ENCODE results near the gene EEF1G. TPM values are rescaled to one million over a fixed set of nuclear protein-coding genes. Genes with fewer than 3 reads are reported as not detected.
A peak's percentile ranks its signal among the peaks of the same experiment; 100 is the strongest.
"Not testable (repeated sequence)": the region's sequence is repeated elsewhere in the genome, so short reads cannot be mapped to it uniquely, and the experiment has no call there.

Gene EEF1G
- total RNA-seq, result 100 to 1,000 TPM; 706 to 749 TPM
- long read RNA-seq, donor 1, transcript EEF1G-203 (9 exons, 2,496 nt), result minor isoform, 10 of 521 reads
- long read RNA-seq, donor 1, transcript EEF1G-201 (10 exons, 1,523 nt), result major isoform, 495 of 521 reads
- long read RNA-seq, donor 1, partial matches to known transcripts, result 15 of 521 reads
- long read RNA-seq, donor 1, other reads (novel, unspliced or antisense), result 1 of 521 reads
- long read RNA-seq, donor 2, transcript EEF1G-201 (10 exons, 1,523 nt), result major isoform, 7,066 of 7,346 reads
- long read RNA-seq, donor 2, transcript EEF1G-203 (9 exons, 2,496 nt), result minor isoform, 152 of 7,346 reads
- long read RNA-seq, donor 2, partial matches to known transcripts, result 82 of 7,346 reads
- long read RNA-seq, donor 2, other reads (novel, unspliced or antisense), result 46 of 7,346 reads

GRCh38 chr11:62573592-62574362, at the start of gene EEF1G:
EEF1G (minus strand) TSS chr11:62573891; CDS start chr11:62573842, 49 bp downstream.
- peak; percentile 99 for DNase-seq (ENCODE audit: low spot score)
- intact Hi-C loops (cut with DNase I), result loop anchor here in 1 of 2 donors (2.0 kb wide), 1 partner anchor 17 kb away; the partner anchor contains the start of gene TUT1

DNA sequence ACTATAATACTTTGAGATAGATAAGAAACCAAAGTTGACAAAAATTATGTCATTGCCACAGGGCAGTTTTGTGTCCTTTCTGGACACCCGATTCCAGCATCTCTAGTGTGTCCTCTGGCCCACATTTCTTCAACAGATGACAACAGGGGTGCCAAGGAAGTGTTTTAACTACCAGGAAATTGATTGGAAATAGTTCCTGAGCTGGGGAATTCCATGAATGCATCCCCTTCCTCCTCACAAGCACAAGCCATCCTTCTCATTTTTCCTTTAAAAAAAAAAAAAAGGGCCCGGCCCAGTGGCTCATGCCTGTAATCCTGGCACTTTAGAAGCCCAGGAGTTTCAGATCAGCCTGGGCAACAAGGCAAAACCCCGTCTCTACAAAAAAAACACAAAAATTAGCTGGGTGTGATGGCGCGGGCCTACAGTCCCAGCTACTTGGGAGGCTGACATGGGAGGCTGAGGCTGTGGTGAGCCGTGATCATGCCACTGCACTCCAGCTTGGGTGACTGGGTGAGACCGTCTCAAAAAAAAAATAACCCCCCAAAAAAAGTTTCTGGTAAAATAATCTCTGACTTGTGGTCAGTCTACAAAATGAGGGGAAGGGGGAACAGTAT, 48.9 kb upstream of the EEF1G start:
- intact Hi-C loops (cut with DNase I), result no loop called here
- DNase-seq (ENCODE audit: low spot score), result no peak

DNA sequence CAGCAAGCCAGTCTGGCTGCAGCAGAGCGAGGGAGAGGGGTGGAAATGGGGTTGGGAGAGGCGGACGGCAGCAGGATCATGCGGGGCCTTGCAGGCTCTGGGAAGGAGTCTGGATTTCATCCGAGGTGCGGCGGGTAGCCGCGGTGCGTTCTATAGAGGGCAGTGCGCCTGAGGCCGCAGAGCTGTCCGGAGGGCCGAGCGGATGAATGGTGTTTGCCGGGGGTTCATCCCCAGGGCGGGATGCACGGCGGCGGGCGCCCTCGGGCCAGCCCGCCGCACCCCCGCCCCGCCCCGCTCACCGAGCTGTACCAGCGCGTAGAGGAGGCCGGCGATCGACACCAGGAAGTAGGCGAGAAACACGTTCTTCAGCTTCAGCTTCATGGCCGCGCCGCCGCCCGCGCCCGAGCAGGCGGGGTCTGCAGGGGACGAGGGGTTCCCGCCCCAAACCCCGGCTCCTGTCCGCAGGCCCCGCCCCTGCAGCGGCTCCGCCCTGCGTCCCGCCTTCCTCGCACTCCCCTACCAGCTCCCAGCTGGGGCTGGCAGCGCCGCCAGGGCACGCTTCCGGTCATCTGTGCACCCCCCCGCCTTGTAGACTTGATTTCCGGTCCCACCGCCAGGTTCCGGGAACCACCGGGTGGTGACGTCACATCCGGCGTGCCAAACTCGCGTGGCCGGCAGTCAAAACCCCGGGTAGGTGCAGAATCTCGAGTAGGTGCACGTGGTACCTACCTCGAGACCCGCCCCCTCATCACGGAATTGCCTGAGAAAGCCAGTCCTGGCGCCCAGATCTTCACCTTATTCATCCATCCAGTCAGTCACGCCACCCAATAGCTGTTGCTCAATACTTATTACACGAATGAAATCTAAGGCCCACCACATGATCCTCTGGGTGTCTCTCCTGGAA, 48.1 kb upstream of the EEF1G start, which contains the start of gene B3GAT3:
B3GAT3 (minus strand) TSS at position 420 of the 904 bp plus-strand sequence; CDS start at position 381, 39 bp downstream.
- peak; percentile 100 for DNase-seq (ENCODE audit: low spot score)
- intact Hi-C loops (cut with DNase I), result no loop called here

DNA sequence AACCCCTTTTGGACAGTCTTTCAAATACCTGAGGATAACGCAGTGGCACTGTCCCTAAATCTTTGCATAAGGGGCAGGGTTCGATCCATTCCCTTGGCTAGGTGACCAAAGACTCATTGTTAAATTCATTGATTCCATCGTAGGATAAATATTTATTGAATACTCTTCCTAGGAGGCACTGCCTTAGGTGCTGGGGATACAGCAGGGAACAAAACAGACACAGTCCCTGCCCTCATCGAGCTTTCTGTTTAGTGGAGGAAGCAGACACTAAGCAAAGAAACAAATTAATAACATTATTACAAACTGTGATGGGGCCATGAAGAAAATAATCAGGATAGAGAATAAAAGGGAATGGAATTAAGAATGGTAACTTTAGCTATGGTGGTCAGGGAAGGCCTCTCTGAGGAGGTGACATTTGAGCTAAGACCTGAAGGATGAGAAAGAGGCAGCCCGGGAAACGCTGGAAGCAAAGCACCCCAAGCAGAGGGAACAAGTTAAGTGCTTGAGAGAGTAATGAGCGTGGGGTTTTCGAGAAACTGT, 47.4 kb upstream of the EEF1G start:
- intact Hi-C loops (cut with DNase I), result no loop called here
- no peak for DNase-seq (ENCODE audit: low spot score)

GRCh38 chr11:62616957-62617356, 43.3 kb upstream of the EEF1G start:
- intact Hi-C loops (cut with DNase I); DNase-seq (ENCODE audit: low spot score): not testable (repeated sequence)

DNA sequence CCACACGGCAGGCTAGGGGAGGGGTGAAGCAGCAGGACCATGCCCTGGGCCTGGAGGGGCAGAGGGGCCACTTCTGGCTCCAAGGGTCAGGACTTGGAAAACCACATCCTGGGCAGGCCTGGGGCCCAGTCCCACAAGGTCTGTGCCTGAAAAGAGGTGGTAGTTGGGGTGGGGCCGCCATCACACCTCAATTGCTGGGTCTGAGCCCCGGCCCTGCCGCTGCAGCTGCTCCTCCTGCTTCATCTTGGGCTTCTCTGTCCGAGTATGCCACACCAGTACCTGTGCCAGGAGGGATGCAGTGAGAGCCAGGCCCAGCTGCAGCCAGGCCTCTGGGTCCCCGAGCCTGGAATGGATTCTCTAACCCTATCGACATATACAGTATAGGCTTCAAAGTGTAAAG, 41.8 kb upstream of the EEF1G start:
- DNase-seq (ENCODE audit: low spot score), result no peak
- intact Hi-C loops (cut with DNase I), result no loop called here

DNA sequence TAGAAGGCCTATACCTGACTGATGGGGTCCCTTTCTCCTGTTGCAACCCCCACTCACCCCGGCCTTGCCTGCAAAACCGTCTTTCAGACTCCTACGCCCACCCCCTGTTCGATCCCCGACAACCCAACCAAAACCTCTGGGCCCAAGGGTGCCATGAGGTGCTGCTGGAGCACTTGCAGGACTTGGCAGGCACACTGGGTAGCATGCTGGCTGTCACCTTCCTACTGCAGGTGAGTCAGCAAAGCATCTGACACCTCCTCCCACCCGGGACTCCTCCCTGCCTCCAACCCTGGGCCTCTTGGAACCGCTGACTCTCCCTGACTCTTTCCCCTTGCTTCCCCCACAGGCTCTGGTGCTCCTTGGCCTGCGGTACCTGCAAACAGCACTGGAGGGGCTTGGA, 40.6 kb upstream of the EEF1G start:
- no peak for DNase-seq (ENCODE audit: low spot score)
- intact Hi-C loops (cut with DNase I), result no loop called here

- intact Hi-C loops (cut with DNase I), result no loop called here
- DNase-seq (ENCODE audit: low spot score), result peak; percentile 82
These were observed 39.6 kb upstream of the EEF1G start for GRCh38 chr11:62613291-62613778.

DNA sequence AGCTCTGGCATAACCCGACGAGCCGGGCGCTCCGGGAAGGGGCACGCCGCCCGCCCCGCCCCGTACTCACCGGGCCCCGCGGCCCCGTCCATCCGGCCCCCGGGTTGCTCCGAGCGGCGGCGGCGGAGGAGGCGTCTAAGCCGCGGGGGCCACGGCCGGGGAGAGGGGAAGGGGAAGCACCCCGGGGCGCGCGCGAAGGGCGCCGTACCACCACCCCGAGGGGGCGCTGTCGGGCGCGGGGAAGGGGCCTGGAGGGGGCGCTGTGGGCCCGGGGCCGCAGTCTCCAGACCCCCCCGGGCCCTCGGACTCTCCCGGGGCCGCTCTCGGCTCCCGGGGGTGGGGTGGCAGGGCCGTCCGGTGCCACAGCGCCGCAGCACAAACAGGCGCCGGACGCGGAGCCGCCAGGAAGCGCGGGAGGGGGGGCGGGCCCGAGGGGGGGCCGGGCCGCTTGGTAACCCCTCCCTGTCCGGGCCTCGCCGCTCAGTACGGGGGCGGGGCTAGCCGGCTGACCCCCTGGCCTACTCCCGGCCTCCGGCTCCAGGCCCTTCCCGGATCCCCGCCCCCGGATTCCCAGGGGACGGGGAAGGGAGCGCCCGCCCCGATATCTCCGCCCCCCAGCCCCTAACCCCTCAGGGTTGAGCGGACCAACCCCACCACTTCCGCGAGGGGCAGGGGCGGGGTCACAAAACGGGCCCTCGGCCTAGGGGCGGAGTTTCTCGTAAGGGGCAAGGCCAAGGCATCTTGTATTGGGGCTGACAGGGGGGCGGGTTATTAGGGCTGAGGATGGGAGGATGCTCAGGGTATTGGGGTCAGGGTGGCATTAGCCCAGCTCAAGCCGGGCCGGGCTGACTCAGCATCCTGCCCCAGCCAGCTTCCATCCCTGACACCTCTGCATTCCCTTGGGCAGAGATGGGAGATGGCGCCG, 38.9 kb upstream of the EEF1G start, which contains the start of the genes EML3 and ROM1:
EML3 (minus strand) TSS at position 410 of the 925 bp plus-strand sequence; CDS start at position 92, 318 bp downstream.
ROM1 (plus strand) TSS at position 892 of the 925 bp plus-strand sequence; CDS start at position 917, 25 bp downstream.
- intact Hi-C loops (cut with DNase I), result no loop called here
- peak; percentile 97 for DNase-seq (ENCODE audit: low spot score)

DNA sequence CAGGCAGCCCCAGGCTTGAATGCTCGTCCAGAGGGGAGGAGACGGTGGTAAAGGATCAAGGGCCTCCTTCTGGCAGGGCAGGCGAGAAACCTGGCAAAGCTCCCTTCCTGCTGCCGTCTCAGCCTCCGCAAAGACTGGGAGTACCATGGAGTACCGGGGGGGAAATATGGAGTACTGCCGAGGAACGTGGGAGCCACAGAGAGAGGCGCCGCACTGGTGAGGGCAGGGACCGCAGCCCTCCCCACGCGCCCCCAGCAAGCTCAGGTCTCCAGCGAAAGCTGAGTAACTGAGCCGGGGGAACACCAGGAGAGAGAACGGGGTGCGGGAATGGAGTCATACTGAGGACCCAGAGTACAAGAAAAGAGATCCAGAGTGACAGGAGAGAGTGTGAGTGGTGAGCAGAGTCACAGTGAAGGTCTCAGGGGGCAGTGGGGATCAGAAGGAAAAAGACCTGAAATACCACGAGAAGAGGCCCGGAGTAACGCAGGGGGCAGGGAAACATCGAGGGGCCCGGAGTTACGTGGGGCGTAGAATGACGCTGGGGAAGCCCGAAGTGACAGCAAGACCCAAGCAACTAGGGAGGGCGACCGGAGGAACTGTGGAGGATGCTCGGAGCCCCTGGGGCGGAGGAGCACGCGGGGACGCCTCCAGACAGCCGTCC, 38.1 kb upstream of the EEF1G start:
- intact Hi-C loops (cut with DNase I), result no loop called here
- peak; percentile 89 for DNase-seq (ENCODE audit: low spot score)

GRCh38 chr11:62610814-62611704, 37.4 kb upstream of the EEF1G start:
- intact Hi-C loops (cut with DNase I), result no loop called here
- no peak for DNase-seq (ENCODE audit: low spot score)

DNA sequence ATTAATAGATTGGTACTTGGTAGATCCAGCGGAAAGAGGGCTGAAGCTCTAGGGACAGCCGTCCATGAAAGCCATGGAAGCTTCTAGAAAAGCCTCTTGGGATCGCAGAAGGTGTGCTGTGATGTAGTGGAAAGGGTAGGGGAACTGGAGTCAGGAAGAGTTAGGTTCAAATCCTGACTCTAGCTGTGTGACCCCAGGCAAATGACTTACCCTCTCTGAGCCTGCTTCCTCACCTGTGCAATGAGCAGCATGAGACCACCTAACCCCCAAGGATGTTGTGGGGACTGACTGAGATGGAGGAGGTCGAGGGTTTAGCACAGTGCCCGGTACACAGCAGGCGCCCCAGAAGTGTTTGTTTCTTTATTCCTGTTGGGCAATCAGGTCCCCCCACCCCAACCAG, 36.7 kb upstream of the EEF1G start:
- DNase-seq (ENCODE audit: low spot score), result no peak
- intact Hi-C loops (cut with DNase I), result no loop called here

DNA sequence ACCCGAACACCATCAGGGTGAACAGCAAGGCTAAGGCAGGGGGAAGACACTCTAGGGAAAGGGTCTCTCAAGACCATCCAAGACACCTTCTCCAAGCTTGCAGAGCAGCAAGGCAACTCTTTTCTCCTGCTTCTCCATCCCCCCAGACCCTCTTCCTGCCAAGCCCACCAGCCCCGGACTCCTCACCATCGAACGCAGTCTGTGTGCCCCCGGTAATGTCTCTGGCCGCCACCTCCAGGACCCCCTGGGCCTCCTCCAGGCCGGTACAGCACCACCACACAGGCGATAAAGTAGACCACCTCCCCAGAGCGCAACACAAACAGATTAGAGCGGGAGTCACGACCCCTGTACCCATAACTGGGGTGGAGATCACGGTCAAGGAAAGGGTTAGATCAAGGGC, 35.1 kb upstream of the EEF1G start:
- intact Hi-C loops (cut with DNase I), result no loop called here
- no peak for DNase-seq (ENCODE audit: low spot score)

GRCh38 chr11:62607714-62608113, 34.0 kb upstream of the EEF1G start:
- intact Hi-C loops (cut with DNase I), result no loop called here
- DNase-seq (ENCODE audit: low spot score), result no peak

DNA sequence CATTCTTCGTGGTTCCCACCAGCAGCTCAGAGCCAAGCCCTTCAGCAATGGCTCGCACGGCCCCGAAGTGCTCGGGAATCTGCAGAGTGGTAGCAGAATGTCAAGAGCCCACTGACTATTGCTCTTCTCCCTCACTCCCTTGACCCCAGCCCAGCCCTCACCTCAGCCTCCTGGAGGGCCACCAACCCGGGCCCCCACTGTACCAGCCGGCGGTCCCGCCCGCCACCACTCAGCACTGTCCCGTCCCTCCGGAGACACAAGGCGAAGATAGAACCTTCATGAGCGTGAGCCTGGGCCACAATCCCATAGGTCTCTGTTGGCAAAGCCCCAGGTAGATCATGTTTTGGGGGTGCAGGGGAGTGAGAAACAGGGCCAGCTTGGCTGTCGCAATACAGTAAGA, 32.2 kb upstream of the EEF1G start:
- intact Hi-C loops (cut with DNase I), result no loop called here
- DNase-seq (ENCODE audit: low spot score), result no peak

DNA sequence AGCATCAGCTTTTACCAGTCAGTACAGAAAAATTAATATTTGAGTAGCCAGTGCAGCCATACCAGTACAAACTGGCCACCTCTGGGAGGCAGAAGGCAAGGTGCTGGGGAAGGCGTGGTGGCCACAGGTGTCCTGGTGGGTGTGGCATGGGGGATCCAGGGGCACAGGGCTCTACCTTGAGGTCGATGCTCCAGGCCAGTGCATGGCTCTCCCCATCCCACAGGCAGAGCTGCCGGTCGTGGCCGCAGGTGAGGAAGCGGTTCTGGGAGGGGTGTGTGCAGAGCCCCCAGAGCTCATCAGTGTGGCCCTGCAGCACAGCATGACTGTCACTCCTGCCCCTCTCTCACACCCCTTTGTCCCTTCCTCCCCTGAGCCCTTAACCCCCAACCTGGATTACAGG, 31.8 kb upstream of the EEF1G start:
- DNase-seq (ENCODE audit: low spot score), result peak; percentile 80
- intact Hi-C loops (cut with DNase I), result no loop called here

Data from posterior vena cava (tissue), 2 donors.